NB4 (cell line): ENCODE measurements around the gene SPIB.

Experiments
- POLR2A ChIP-seq: IDR thresholded peaks from 2 replicates; pipeline ENCODE4 v1.6.1; 2011; ENCODE audit warnings: mild to moderate bottlenecking; ENCODE audit not compliant: insufficient read length; ENCODE audit errors: extremely low read depth
- TF ChIP-seq, protein P1 (sequence below): IDR thresholded peaks from one replicate; pipeline ENCODE4 v1.5.1; 2012; ENCODE audit warnings: low read depth, low read length

DNA sequence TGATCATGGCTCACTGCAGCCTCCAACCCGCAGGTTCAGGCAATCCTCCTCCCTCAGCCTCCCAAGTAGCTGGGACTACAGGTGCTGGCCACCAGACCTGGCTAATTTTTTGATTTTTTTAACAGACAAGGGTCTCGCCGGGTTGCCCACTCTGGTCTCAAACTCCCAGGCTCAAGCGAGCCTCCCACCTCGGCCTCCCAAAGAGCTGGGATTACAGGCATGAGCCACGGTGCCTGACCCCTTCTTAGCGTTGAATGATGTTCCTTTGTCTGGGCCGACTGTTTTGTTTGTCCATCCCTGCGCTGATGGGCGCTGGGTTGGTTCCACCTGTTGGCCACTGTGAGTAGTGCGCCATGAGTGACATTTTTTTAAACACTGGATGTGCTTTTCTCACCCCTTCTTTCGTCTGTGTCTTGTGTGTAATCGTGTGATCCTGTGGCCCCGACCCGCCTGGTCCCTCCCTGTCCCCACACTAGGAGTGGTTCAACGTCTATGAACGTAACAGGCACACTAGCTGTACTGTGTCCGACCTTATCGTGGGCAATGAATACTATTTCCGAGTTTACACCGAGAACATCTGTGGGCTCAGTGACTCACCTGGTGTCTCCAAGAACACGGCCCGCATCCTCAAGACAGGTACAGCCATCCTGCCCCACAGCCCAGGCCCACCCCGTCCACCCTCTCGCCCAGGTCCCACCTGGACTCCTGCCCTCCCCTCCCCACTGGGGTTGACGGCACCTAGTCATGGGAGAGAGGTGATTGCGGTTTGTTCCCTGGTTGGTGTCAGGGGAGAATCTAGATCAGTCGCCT lies 42.5 kb downstream of the SPIB start:
- TF ChIP-seq, protein P1, sequence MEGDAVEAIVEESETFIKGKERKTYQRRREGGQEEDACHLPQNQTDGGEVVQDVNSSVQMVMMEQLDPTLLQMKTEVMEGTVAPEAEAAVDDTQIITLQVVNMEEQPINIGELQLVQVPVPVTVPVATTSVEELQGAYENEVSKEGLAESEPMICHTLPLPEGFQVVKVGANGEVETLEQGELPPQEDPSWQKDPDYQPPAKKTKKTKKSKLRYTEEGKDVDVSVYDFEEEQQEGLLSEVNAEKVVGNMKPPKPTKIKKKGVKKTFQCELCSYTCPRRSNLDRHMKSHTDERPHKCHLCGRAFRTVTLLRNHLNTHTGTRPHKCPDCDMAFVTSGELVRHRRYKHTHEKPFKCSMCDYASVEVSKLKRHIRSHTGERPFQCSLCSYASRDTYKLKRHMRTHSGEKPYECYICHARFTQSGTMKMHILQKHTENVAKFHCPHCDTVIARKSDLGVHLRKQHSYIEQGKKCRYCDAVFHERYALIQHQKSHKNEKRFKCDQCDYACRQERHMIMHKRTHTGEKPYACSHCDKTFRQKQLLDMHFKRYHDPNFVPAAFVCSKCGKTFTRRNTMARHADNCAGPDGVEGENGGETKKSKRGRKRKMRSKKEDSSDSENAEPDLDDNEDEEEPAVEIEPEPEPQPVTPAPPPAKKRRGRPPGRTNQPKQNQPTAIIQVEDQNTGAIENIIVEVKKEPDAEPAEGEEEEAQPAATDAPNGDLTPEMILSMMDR, result peak; percentile 77
- TF ChIP-seq POLR2A, result no peak
